NK-92 (cell line): ENCODE data around the gene ASPHD2.

ENCODE experiments used
- DNase-seq: peaks from one replicate; lab custom pipeline; 2025; ENCODE audit not compliant: unreplicated experiment; lab: John Stamatoyannopoulos, UW

ASPHD2 gene

GRCh38 chr22:26445577-26446275 is 16.7 kb downstream of the ASPHD2 start:
- no peak for DNase-seq

- no peak for DNase-seq
These were observed 17.9 kb downstream of the ASPHD2 start for GRCh38 chr22:26446808-26447515.

- no peak for DNase-seq
These were observed 18.7 kb downstream of the ASPHD2 start for GRCh38 chr22:26447584-26448329.

GRCh38 chr22:26448334-26448733 is 19.3 kb downstream of the ASPHD2 start:
- DNase-seq: no peak

- no peak for DNase-seq
These were observed 19.9 kb downstream of the ASPHD2 start for GRCh38 chr22:26448941-26449340.

- DNase-seq: no peak
These were observed 21.6 kb downstream of the ASPHD2 start for GRCh38 chr22:26450453-26451185.

GRCh38 chr22:26452236-26453016 is 23.4 kb downstream of the ASPHD2 start:
- DNase-seq: no peak

- no peak for DNase-seq
These were observed 24.2 kb downstream of the ASPHD2 start for GRCh38 chr22:26453216-26453615.

- DNase-seq: no peak
These were observed 24.9 kb downstream of the ASPHD2 start for GRCh38 chr22:26453812-26454500.

- no peak for DNase-seq
These were observed 28.7 kb downstream of the ASPHD2 start for GRCh38 chr22:26457661-26458272.

- DNase-seq: no peak
These were observed 31.1 kb downstream of the ASPHD2 start for GRCh38 chr22:26460202-26460601.

GRCh38 chr22:26461188-26461810 is 32.2 kb downstream of the ASPHD2 start:
- DNase-seq: no peak

- DNase-seq: no peak
These were observed 33.0 kb downstream of the ASPHD2 start for GRCh38 chr22:26462051-26462450.

GRCh38 chr22:26462641-26463040 is 33.6 kb downstream of the ASPHD2 start:
- no peak for DNase-seq

- DNase-seq: no peak
These were observed 34.1 kb downstream of the ASPHD2 start for GRCh38 chr22:26463101-26463661.

- no peak for DNase-seq
These were observed 34.6 kb downstream of the ASPHD2 start for GRCh38 chr22:26463688-26464087.

GRCh38 chr22:26464312-26464711 is 35.3 kb downstream of the ASPHD2 start:
- DNase-seq: no peak

GRCh38 chr22:26466196-26466595 is 37.1 kb downstream of the ASPHD2 start:
- no peak for DNase-seq

- no peak for DNase-seq
These were observed 41.7 kb downstream of the ASPHD2 start for GRCh38 chr22:26470807-26471206.
